ENCODE measurements around the gene KIAA1958. TPM values are rescaled to one million over a fixed set of nuclear protein-coding genes. Genes with fewer than 3 reads are reported as not detected.

KIAA1958 gene
- total and polyA plus RNA-seq, 2 of the 4 experiments (the other 2 are of a cell fraction): 0.65 to 1.8 TPM

GRCh38 chr9:112582371-112583262 lies 96.0 kb downstream of the KIAA1958 start:
- Histone ChIP-seq H2AFZ (replicated peaks; ENCODE audit: low read length, poor library complexity) (no peak overlapping the region), H3K9me3 (ENCODE audit: control insufficient read depth, insufficient read depth, low read length) (no peaks in the 10 kb centered on the region), H3K27me3 (ENCODE audit: control insufficient read depth, insufficient read depth, low read length) (no peaks in the 10 kb centered on the region), H4K91ac (ENCODE audit: insufficient read depth, low read depth, low read length) (no peak overlapping the region), H2BK120ac (ENCODE audit: low read depth, low read length) (no peak overlapping the region), H3K36me3 (ENCODE audit: control insufficient read depth, insufficient read depth, low read length) (no peaks in the 10 kb centered on the region), H3K9ac (ENCODE audit: low read depth, low read length) (no peak overlapping the region), H3K23ac (ENCODE audit: low read depth, low read length) (no peak overlapping the region), H3K56ac (ENCODE audit: extremely low read depth, insufficient read depth, low read length) (no peak overlapping the region), H2BK15ac (ENCODE audit: low read depth, low read length) (no peak overlapping the region), H4K20me1 (ENCODE audit: insufficient read depth, low read length) (no peaks in the 10 kb centered on the region), H3K4me2 (ENCODE audit: low read depth, low read length) (no peak overlapping the region), H3K27ac (ENCODE audit: insufficient read depth, low read length) (no peak overlapping the region), H2BK5ac (ENCODE audit: low read depth, low read length, poor library complexity, severe bottlenecking) (no peak overlapping the region), H3K4ac (ENCODE audit: low read depth, low read length) (no peak overlapping the region), H2BK20ac (ENCODE audit: low read depth, low read length) (no peak overlapping the region), H2AK5ac (ENCODE audit: low read depth, low read length) (no peak overlapping the region), H3K14ac (replicated peaks; ENCODE audit: low read depth, low read length) (no peak overlapping the region; the same call in 1 of the 2 replicates), H2AK9ac (replicated peaks; ENCODE audit: low read depth, low read length, poor library complexity) (no peak overlapping the region), H3K4me3 (ENCODE audit: insufficient read depth, low read depth, low read length) (no peak overlapping the region), H4K8ac (ENCODE audit: low read depth in 2 of 2, low read length in 2 of 2) (no peak overlapping the region), H3K4me1 (ENCODE audit: control insufficient read depth, insufficient read depth, low read length) (peaks cover 2% of the 10 kb centered on the region; the same call in 1 of the 2 replicates), H3K18ac (ENCODE audit: low read depth, low read length) (no peak overlapping the region), H3K79me1 (ENCODE audit: low read depth in 1 of 2, low read length in 2 of 2) (no peaks in the 10 kb centered on the region), H3K9me1 (ENCODE audit: insufficient read depth, low read length) (no peaks in the 10 kb centered on the region), H4K5ac (ENCODE audit: low read depth, low read length) (no peak overlapping the region)
- POLR2A ChIA-PET (ENCODE audit: unreplicated experiment): interaction anchor here (0.6 kb wide), 1 partner anchor 1433 kb away, joined by 4 read pairs; no protein-coding TSS in a partner anchor
- intact Hi-C loops (cut with micrococcal nuclease) (no loop called here), dilution Hi-C loops (cut with HindIII; ENCODE audit: low sequenced_read_pairs, unreplicated experiment) (no loop called here), in situ Hi-C loops (cut with MboI; ENCODE audit: low sequenced_read_pairs) (no loop called here)
- WGBS, 2 experiments (ENCODE audit: extremely low coverage in 2 of 2, insufficient read length in 1 of 2): no CpG with 5 or more reads among the region's 7 CpGs
- no peak for DNase-seq
- TF ChIP-seq CEBPB (IDR thresholded peaks at IDR 0.05; ENCODE audit: low read depth, low read length) (no peak), FOS (IDR thresholded peaks at IDR 0.05; ENCODE audit: low read depth, low read length) (no peak), SMC3 (IDR thresholded peaks at IDR 0.05; ENCODE audit: low read depth, low read length) (no peak), CHD1 (IDR thresholded peaks at IDR 0.05; ENCODE audit: low read depth, low read length) (no peak), RCOR1 (IDR thresholded peaks at IDR 0.05; ENCODE audit: insufficient replicate concordance, low read length) (no peak), BHLHE40 (IDR thresholded peaks at IDR 0.05; ENCODE audit: low read depth, low read length) (no peak), MAFK (IDR thresholded peaks at IDR 0.05; ENCODE audit: low read depth, low read length) (no peak), NFE2L2 (IDR thresholded peaks at IDR 0.05; ENCODE audit: low read depth, low read length) (no peak), CTCF (conservative IDR thresholded peaks at IDR 0.05; ENCODE audit: low read depth, low read length) (no peak), RAD21 (IDR thresholded peaks at IDR 0.05; ENCODE audit: low read length) (no peak), RFX5 (IDR thresholded peaks at IDR 0.05; ENCODE audit: low read depth, low read length) (no peak), POLR2A (IDR thresholded peaks at IDR 0.05; ENCODE audit: low read depth, low read length) (no peak)
- ATAC-seq (ENCODE audit: low read depth): no peak
- BruUV-seq (replicated peaks): no TSS peak
- CTCF ChIA-PET: no interaction called here
